Fibroblast of skin of abdomen (primary cell): ENCODE results near the gene RETSAT. TPM values are rescaled to one million over a fixed set of nuclear protein-coding genes. Genes with fewer than 3 reads are reported as not detected.
"Not testable (repeated sequence)": the region's sequence is repeated elsewhere in the genome, so short reads cannot be mapped to it uniquely, and the experiment has no call there.

Source experiments
- DNase-seq: peaks from one replicate; pipeline ENCODE4 v3.0.0-alpha.2; 2013
- polyA plus RNA-seq, 2 experiments: library from polyadenylated mRNA; unstranded; fragments of 120-200 nt; gene quantifications; one replicate each; pipeline ENCODE4 v1.2.1, GENCODE V29; 2013; ENCODE audit not compliant: insufficient read length in 2 of 2

The RETSAT gene
- polyA plus RNA-seq (2013, experiment 1 of 2; ENCODE audit: insufficient read length) = 25.8 TPM
- polyA plus RNA-seq (2013, experiment 2 of 2; ENCODE audit: insufficient read length) = 23.9 TPM

DNA sequence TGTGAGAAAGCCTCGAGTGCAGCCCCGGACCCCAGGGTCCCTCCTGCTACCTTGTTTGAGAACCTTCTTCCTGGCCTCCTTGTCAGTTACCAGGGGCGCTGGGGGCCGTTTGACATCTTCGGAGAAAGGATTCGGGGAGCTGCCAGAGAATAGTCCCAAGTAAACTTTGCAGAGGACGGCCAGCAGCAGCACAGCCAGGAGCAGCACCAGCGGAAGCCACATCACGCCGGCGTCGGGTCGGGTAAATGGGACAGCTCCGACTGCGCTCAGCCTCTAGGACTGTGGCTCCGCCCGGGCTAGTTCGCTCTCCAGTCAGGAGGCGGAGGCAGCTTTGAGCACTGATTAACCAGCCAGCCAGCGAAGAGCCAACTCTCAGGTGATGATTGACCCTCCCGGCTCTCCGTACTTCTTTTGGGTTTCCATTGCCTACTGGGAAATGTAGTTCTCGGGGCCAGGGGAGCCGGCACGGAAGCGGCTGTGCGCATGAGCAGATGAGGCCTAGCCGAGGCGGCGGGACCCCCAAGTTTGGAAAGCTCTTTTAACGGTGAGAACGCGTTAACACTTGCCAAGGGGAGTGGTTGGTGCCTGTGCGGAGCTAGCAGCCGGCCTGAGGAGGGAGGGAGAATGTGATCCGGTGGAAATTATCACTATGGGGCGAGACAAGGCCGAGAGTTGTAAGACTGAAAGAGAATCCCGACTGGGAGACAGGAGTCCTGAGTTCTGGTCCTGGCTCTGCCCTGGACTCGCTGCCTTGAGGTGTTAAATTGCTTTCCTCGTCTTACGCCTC is at the start of gene RETSAT, which contains the start of gene ELMOD3:
Gene RETSAT (minus strand): TSS at position 243 of the 787 bp plus-strand sequence. CDS start 21 bp downstream, at position 222.
Gene ELMOD3 (plus strand): TSS at position 484 of the 787 bp plus-strand sequence. CDS start 2,430 bp downstream, outside the sequence.
- DNase-seq = peak; percentile 100

GRCh38 chr2:85401844-85402243 is 47.5 kb upstream of the RETSAT start:
- no peak for DNase-seq

DNA sequence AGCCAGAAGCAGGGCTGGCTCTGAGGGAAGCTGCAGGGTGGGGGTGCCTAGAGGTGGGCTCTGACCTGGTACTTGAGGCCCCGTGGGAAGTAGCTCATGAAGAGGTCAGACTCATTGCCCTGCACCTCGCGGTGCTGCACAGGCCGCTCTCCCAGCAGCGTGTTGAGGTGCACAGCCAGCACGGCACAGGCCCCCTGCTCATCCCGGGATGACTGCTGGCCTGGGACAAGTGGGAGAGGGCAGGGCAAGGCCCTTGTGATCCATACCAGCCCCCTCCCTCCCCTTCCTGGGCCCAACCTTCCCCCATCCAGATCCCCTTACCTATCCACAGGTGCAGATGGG is 47.1 kb upstream of the RETSAT start:
- DNase-seq = no peak

DNA sequence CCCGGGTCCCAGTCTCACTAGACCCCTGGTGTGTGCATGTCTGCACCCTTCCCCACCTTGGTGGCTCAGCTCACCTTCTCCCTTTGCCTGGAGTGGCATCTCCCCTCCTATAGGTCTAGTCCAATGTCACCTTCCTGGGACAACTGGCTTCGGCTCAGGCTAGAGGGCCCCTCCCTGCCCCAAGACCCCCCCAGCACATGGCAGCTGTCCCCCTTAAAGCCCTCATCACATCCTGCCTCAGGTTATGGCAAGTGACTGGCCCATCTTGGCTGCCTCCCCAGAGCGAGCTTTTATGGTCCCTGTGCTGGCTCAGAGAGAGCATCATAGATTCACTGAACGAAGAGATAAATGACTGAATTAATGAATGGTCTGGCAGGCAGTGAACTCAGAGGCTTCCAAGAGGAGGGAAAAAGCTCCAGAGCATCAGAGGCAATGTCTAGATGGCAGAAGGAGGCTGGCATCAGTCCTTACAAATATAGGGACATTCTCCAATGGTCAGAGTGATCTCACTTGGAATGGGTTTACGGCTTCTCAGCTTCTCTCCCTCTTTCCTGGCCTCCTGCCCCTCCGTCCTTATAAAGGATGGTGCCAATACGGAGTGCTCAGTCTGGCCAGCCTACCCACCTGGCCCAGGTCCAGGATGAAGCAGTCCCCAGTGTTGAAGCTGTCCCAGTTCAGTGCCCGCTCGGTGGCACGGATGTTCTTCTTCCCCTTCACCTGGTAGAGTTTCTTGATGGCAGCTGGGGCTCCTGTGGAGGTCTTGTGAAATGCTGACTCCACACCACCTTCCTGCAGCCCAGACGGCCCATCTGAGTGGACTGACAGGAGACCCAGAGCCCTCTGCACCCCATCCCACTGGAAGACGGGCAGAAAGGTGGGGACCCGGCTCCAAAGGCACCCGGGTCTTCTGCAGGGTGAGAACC is 46.5 kb upstream of the RETSAT start:
- no peak for DNase-seq

DNA sequence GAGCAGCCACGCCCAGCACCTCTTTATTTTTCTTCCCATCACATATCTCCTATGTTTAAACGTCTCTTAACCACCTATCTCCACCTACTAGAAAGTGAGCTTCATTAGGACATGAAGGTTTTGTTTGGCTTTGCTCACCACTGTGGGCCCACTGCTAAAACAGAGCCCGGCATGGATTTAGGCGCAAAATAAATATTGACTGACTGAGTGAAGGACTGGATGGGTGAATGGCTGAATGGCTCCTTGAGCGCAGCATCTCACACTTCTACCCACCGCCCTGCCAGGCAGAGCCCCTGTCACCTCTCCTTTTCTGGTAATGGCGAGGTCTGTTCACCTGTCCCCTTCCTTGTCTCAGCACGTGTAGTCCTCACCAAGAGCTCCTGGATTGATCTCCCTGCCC is 45.7 kb upstream of the RETSAT start:
- no peak for DNase-seq

DNA sequence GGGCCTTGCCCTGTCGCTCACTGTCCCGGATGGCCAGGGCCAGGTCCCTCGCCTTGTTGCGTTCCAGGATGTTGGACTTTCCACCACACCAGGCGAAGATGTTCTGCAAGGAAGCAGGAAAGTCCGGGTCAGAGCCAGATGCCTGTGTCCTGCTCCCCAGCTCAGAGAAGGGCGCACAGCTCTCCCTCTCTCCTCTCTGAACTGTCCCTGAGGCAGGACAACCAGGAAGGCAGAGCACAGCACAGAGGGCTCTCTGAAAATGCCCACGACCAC is 44.8 kb upstream of the RETSAT start:
- DNase-seq = no peak

DNA sequence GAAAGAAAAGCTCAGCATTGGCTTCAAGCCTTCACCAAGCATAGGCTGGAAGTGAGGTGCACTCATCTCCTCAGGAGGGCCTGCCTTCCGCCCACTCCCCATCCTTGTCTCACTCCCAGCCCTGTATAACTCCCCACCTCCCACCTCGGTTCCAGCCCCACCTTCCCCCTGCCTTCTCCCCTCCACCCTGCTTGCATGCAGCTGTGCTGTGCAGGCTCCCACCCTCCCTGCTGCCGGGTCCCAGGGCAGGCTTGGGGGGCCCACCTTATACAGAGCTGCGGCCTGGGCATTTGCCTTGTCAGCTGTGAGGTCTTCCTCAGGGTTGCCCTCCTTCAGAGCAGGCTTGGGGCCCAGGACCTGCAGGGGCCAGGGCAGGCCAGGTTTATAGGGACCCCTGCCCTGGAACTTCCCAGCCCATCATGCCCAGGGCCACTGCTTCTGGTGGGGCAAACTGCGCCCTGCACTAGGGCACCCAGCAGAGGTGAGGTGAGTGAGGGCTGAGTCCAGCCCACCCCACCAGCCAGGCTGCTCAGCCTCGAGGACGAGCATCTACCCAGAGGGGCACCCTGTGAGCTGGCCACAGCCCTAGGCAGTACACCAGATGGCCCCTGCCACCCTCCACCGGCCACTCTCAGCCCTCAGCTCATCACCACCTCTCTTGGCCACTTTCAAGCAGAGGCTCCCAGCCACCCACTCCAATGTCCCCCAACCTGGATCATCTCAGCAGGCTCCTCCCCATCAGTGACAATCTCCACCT is 44.3 kb upstream of the RETSAT start:
- DNase-seq = no peak

DNA sequence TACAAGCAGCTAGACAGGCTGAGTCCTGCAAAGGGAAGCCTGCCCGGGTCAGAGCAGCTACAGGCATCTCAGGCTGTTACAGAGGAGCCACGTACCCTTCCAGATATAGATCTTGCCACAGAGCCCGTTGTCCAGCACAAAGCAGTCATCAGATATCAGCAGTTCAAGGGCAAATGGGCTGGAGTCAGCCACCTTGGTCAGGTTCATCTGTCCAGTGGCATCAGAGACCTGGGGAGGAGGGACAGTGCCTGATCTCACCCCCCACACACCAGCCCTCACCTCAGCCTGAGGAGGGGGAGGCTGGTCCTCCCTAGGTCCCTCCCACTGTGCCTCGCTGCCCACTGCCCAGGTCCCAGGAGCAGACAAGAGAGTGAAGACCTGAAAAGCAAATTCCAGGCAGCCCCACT is 43.6 kb upstream of the RETSAT start:
- DNase-seq = no peak

GRCh38 chr2:85396531-85397470 is 42.5 kb upstream of the RETSAT start:
- DNase-seq = no peak

- DNase-seq = no peak
Measured at GRCh38 chr2:85395912-85396475, 41.7 kb upstream of the RETSAT start.

- DNase-seq = no peak
Measured at GRCh38 chr2:85394976-85395375, 40.6 kb upstream of the RETSAT start.

DNA sequence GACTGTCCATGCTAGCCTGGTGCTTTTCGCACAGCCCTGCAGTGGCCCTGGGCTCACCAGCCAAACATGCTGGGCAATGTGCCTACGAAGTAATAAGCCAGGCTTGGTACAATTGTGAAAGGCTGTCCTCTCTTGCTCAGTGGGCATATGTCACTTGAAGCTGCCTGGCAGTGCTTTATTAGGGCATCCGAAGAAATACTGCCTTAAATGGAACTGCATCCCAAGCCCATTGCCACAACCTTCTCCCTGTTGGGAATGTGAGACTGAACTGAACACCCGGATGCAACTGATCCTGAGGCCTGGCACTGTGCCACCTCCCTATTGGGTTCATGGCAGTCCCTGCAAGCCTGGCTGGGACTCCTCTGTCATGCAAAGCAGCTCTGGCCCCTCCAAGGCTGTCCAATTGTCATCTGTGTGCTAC is 39.9 kb upstream of the RETSAT start:
- no peak for DNase-seq

- no peak for DNase-seq
Measured at GRCh38 chr2:85393836-85394235, 39.5 kb upstream of the RETSAT start.

DNA sequence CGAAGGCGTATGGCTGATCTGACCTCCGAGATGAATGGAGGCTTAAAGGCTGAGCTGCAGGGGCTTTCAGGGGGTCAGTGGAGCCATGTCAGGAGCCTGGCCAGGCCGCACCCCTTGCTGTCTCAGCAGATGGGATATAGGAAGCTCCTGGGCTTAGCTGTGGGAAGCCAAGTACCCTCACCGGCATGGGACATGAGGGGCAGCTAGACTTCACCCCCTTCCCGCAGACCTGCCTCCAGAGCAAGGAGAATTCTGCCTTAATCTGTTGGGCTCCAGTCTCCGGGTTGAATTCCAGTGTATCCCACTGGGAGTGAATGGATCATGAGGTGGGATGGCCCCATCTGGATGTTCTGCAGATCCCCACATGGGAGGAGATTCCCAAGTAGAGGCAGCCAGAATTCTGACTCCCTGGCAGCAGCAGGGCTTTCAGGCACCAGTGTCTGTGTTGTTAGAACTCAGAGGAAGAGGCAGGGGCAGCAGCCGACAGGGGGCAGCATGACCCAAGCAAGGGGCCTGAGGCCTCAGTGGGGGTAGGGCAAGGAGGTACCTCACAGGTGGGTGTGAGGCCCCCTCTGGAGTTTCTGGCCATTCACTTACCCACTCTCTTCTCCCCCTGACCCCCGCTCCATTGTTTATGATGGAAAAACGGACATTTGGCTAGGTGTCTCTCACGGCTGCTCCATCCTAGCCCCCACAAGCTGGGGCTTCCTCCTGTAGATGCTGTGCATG is 36.8 kb upstream of the RETSAT start:
- no peak for DNase-seq

DNA sequence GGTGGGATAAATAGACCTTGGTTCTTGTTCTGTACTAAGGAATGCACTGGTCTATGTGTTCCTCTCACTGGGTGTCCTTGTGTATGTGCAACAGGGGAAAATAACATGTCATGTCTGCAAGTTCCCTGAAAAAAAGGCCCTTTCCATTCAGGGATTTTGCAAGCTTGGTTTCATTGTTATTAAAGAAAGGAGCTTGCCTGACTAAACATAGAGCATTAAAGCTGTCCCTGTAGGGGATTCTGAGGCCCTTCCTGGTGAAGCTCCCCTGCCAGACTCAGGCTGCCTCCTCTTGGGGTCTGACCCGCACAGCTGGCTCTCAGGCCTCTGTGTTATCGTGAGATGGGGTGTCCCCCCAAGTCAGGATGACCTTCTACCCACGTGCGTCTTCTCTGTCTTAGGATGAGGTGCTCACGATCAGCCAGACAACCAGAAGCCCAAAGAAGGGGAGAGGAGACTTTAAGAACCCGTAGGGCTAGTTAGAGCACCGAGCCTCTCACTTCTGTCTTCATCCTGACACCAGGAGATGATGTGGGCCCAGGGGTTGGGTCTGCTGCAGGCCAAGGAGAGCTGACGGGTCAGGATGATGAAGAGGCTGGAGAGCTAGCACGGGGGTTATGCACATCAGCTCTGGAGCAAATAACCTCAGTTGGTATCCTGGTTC is 34.7 kb upstream of the RETSAT start:
- DNase-seq = no peak

GRCh38 chr2:85387754-85388153 is 33.4 kb upstream of the RETSAT start:
- no peak for DNase-seq

- no peak for DNase-seq
Measured at GRCh38 chr2:85385746-85386145, 31.4 kb upstream of the RETSAT start.

DNA sequence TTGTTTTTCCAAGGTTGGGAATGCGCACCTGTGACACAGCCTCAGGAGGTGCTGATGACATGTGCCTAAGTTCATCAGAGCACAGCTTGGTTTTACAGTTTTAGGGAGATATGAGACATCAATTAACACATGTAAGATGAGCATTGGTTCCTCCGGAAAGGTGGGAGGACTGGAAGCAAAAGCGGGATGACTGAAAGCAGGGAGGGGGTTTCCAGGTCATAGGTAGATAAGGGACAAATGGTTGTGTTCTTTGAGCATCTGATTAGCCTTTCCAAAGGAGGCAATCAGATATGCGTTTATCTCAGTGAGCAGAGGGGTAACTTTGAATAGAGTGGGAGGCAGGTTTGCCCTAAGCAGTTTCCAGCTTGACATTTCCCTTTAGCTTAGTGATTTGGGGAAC is 29.5 kb upstream of the RETSAT start:
- no peak for DNase-seq

- DNase-seq = not testable (repeated sequence)
Measured at GRCh38 chr2:85383151-85383550, 28.8 kb upstream of the RETSAT start.

DNA sequence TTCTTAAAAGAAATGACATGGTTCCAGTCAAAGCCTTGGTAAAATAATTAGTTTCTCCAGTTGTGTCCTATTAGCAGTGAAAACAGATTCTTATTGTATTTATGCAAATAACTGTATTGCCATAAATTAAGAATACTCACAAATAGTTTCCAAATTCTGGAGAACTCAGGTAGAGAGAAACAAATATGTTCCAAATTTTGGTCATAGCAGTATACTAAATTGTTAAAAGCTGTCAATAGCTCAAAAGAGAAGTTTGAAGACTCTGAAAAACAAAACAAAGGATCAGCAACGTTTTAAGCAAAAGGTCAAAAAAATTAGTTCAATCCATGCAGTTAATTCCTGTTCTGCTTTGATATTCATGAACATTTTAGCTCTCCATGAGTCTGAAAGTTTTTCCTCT is 25.7 kb upstream of the RETSAT start:
- DNase-seq = no peak
